GM23338 (cell line): ENCODE data around the gene ATP8A2. TPM values are rescaled to one million over a fixed set of nuclear protein-coding genes. Genes with fewer than 3 reads are reported as not detected.

Source experiments
- ATAC-seq: fragments of 200-7000 bp; cut with Tn5 transposase; 3 replicates; pipeline ENCODE4 v1.9.1; 2020
- DNase-seq: peaks from one replicate; pipeline ENCODE4 v3.0.0-alpha.2; 2015; ENCODE audit warnings: low spot score
- H2AFZ ChIP-seq: fragments of 200-600 bp; sonication (generic); 2 replicates; pipeline ENCODE4 v1.8.0; 2016; ENCODE audit warnings: antibody characterized with exemption, mild to moderate bottlenecking, moderate library complexity
- H3F3A ChIP-seq: fragments of 200-600 bp; sonication (generic); replicated peaks from 2 replicates; pipeline ENCODE4 v1.8.0; 2017; ENCODE audit warnings: antibody characterized with exemption, mixed run types, low read depth
- H3K27ac ChIP-seq: fragments of 200-600 bp; sonication (generic); 2 replicates; pipeline ENCODE4 v1.6.1; 2016; ENCODE audit warnings: low read depth
- H3K27me3 ChIP-seq: fragments of 200-600 bp; sonication (generic); 2 replicates; pipeline ENCODE4 v1.8.0; 2016; ENCODE audit warnings: mild to moderate bottlenecking, mixed run types, moderate library complexity; ENCODE audit not compliant: insufficient read depth
- H3K36me3 ChIP-seq: fragments of 200-600 bp; sonication (generic); 2 replicates; pipeline ENCODE4 v1.8.0; 2016; ENCODE audit warnings: mild to moderate bottlenecking; ENCODE audit not compliant: insufficient read depth
- H3K4me1 ChIP-seq: fragments of 200-600 bp; sonication (generic); 2 replicates; pipeline ENCODE4 v1.8.0; 2016; ENCODE audit warnings: mild to moderate bottlenecking, moderate library complexity; ENCODE audit not compliant: insufficient read depth
- H3K4me2 ChIP-seq: fragments of 200-600 bp; sonication (generic); 2 replicates; pipeline ENCODE4 v1.7.1; 2017; ENCODE audit warnings: mixed run types
- H3K4me3 ChIP-seq: fragments of 200-600 bp; sonication (generic); 2 replicates; pipeline ENCODE4 v1.6.1; 2016; ENCODE audit warnings: mixed run types
- H3K79me2 ChIP-seq: fragments of 200-600 bp; sonication (generic); replicated peaks from 2 replicates; pipeline ENCODE4 v1.8.0; 2017; ENCODE audit warnings: mild to moderate bottlenecking; ENCODE audit not compliant: insufficient read depth
- H3K9me2 ChIP-seq: fragments of 200-600 bp; sonication (generic); 2 replicates; pipeline ENCODE4 v1.8.0; 2017; ENCODE audit not compliant: insufficient read depth
- H4K20me1 ChIP-seq: fragments of 200-600 bp; sonication (generic); replicated peaks from 2 replicates; pipeline ENCODE4 v1.8.0; 2017; ENCODE audit warnings: mild to moderate bottlenecking; ENCODE audit not compliant: insufficient read depth
- H3K27ac Mint-ChIP-seq: 2 replicates; pipeline ENCODE4 v1.8.0; 2020; ENCODE audit warnings: inconsistent platforms, mild to moderate bottlenecking, moderate library complexity, mixed read lengths
- H3K27me3 Mint-ChIP-seq: 3 replicates; pipeline ENCODE4 v1.8.0; 2022; ENCODE audit warnings: low read depth, mild to moderate bottlenecking, moderate library complexity, mixed read lengths, inconsistent platforms; ENCODE audit not compliant: insufficient read depth, poor library complexity
- H3K36me3 Mint-ChIP-seq: 3 replicates; pipeline ENCODE4 v1.8.0; 2021; ENCODE audit warnings: low read depth, mild to moderate bottlenecking, inconsistent platforms, moderate library complexity, mixed read lengths
- H3K4me1 Mint-ChIP-seq: 3 replicates; pipeline ENCODE4 v1.8.0; 2020; ENCODE audit warnings: mild to moderate bottlenecking, inconsistent platforms, mixed read lengths
- H3K4me3 Mint-ChIP-seq: 3 replicates; pipeline ENCODE4 v1.8.0; 2021; ENCODE audit warnings: moderate library complexity, mild to moderate bottlenecking, inconsistent platforms, mixed read lengths
- H3K9me3 Mint-ChIP-seq: 3 replicates; pipeline ENCODE4 v1.8.0; 2020; ENCODE audit warnings: moderate library complexity, mild to moderate bottlenecking, inconsistent platforms, mixed read lengths
- CREB1 ChIP-seq: fragments of 250-450 bp; sonication (Bioruptor Pico); IDR thresholded peaks from 2 replicates; pipeline ENCODE4 v1.5.0; 2020; ENCODE audit warnings: low read depth, mild to moderate bottlenecking, moderate library complexity
- CTCF ChIP-seq, 2 experiments: fragments of 200-600 bp in 1 of 2; sonication (generic) in 1 of 2; conservative IDR thresholded peaks; 2 replicates each; pipeline versions ENCODE4 v1.5.1 to v1.6.1; 2016 to 2017; ENCODE audit warnings: antibody characterized with exemption in 2 of 2, low read depth in 2 of 2, mild to moderate bottlenecking in 2 of 2, moderate library complexity in 1 of 2
- ETS1 ChIP-seq: IDR thresholded peaks from 2 replicates; pipeline ENCODE4 v1.6.1; 2016; ENCODE audit warnings: antibody characterized with exemption
- EZH2 ChIP-seq: fragments of 200-600 bp; sonication (generic); IDR thresholded peaks from one replicate; pipeline ENCODE4 v1.8.0; 2017; ENCODE audit warnings: antibody characterized with exemption, mild to moderate bottlenecking, low read depth; ENCODE audit not compliant: unreplicated experiment
- EZH2phosphoT487 ChIP-seq: fragments of 200-600 bp; sonication (generic); IDR thresholded peaks from one replicate; pipeline ENCODE4 v1.8.1; 2018; ENCODE audit warnings: antibody characterized with exemption; ENCODE audit not compliant: unreplicated experiment
- JUNB ChIP-seq: IDR thresholded peaks from one replicate; pipeline ENCODE4 v1.6.1; 2016; ENCODE audit warnings: antibody characterized with exemption; ENCODE audit not compliant: unreplicated experiment
- NANOG ChIP-seq: IDR thresholded peaks from 2 replicates; pipeline ENCODE4 v1.6.1; 2016; ENCODE audit warnings: antibody characterized with exemption, borderline replicate concordance
- POLR2AphosphoS5 ChIP-seq: IDR thresholded peaks from 2 replicates; pipeline ENCODE4 v1.6.1; 2016; ENCODE audit warnings: antibody characterized with exemption, low read depth
- REST ChIP-seq: IDR thresholded peaks from one replicate; pipeline ENCODE4 v1.6.1; 2018; ENCODE audit warnings: antibody characterized with exemption; ENCODE audit not compliant: unreplicated experiment
- STAT1 ChIP-seq: IDR thresholded peaks from one replicate; pipeline ENCODE4 v1.6.1; 2016; ENCODE audit warnings: antibody characterized with exemption; ENCODE audit not compliant: unreplicated experiment
- ZNF114 ChIP-seq: fragments of 250-450 bp; sonication (Bioruptor Pico); IDR thresholded peaks from 2 replicates; pipeline ENCODE4 v1.5.0; 2020; ENCODE audit warnings: mild to moderate bottlenecking, moderate library complexity
- ZNF331 ChIP-seq: fragments of 250-450 bp; sonication (Bioruptor Pico); IDR thresholded peaks from 2 replicates; pipeline ENCODE4 v1.5.0; 2020; ENCODE audit warnings: low read depth, mild to moderate bottlenecking, moderate library complexity
- ZNF462 ChIP-seq: fragments of 250-450 bp; sonication (Bioruptor Pico); IDR thresholded peaks from 2 replicates; pipeline ENCODE4 v1.5.0; 2020; ENCODE audit warnings: mild to moderate bottlenecking, moderate library complexity
- polyA plus RNA-seq: library from polyadenylated mRNA; unstranded; fragments of >200 nt; fragmentation: Nextera tagmentation; extraction: Ambion mirVana; gene quantifications from 2 replicates; pipeline ENCODE4 v1.2.1, GENCODE V29; 2016
- total RNA-seq: library from RNA; depleted of rRNA; stranded (reverse); fragments of >200 nt; shearing (Covaris generic); gene quantifications from 2 replicates; pipeline ENCODE4 v1.2.3, GENCODE V29; 2014

ATP8A2 gene
- total and polyA plus RNA-seq, 2 experiments from 2014 or later, result 5.7 to 8.8 TPM

- no peaks in the 10 kb centered on the region for H3K36me3 ChIP-seq
- H3F3A ChIP-seq, result no peaks in the 10 kb centered on the region
- Mint-ChIP-seq H3K27ac (no peak overlapping the region), H3K4me3 (no peak overlapping the region), H3K36me3 (no peaks in the 10 kb centered on the region; the same call in 2 of the 3 replicates), H3K9me3 (peaks cover 11% of the 10 kb centered on the region), H3K4me1 (no peaks in the 10 kb centered on the region), H3K27me3 (peaks cover under 1% of the 10 kb centered on the region)
- no peak overlapping the region for H2AFZ ChIP-seq
- DNase-seq, result no peak
- no peaks in the 10 kb centered on the region for H3K79me2 ChIP-seq
- H3K27me3 ChIP-seq, result no peaks in the 10 kb centered on the region
- H4K20me1 ChIP-seq, result no peaks in the 10 kb centered on the region
- H3K9me2 ChIP-seq, result peaks cover 6% of the 10 kb centered on the region; the same call in 1 of the 2 replicates
- no peak overlapping the region for H3K27ac ChIP-seq
- TF ChIP-seq ZNF462 (CRISPR knock-in tag) (no peak), ZNF331 (CRISPR knock-in tag) (no peak), STAT1 (no peak), EZH2 (no peak), NANOG (no peak), EZH2phosphoT487 (no peak), POLR2AphosphoS5 (no peak), ZNF114 (CRISPR knock-in tag) (no peak), JUNB (no peak), CTCF (conservative IDR thresholded peaks at IDR 0.05; ENCODE audit: low read depth in 2 of 2) (no peak), REST (no peak), ETS1 (no peak), CREB1 (CRISPR knock-in tag) (no peak)
- H3K4me1 ChIP-seq, result no peaks in the 10 kb centered on the region
- no peak overlapping the region for H3K4me3 ChIP-seq
- H3K4me2 ChIP-seq, result no peak overlapping the region
- no peak for ATAC-seq
Measured at GRCh38 chr13:25608181-25608580, 236.4 kb downstream of the ATP8A2 start.
